GM06990 (cell line): ENCODE results near the gene DSE.

ENCODE experiments used
- DNase-seq: peaks from one replicate; pipeline ENCODE4 v3.0.0-alpha.2; 2011; ENCODE audit not compliant: insufficient read length; ENCODE audit errors: extremely low read depth
- H3K27me3 ChIP-seq: replicated peaks from 2 replicates; pipeline ENCODE4 v1.6.0; 2011; ENCODE audit warnings: low read length; ENCODE audit not compliant: control insufficient read depth, insufficient read depth
- H3K36me3 ChIP-seq: 2 replicates; pipeline ENCODE4 v1.5.1; 2011; ENCODE audit warnings: low read length; ENCODE audit not compliant: control insufficient read depth, insufficient read depth
- H3K4me3 ChIP-seq: replicated peaks from 2 replicates; pipeline ENCODE4 v1.5.1; 2011; ENCODE audit warnings: low read depth, mild to moderate bottlenecking, control low read depth, low read length
- CTCF ChIP-seq: IDR thresholded peaks from 2 replicates; pipeline ENCODE4 v1.5.1; 2011; ENCODE audit warnings: low read length, control low read depth, mild to moderate bottlenecking, inconsistent platforms; ENCODE audit not compliant: insufficient read depth, poor library complexity, severe bottlenecking

The DSE gene

GRCh38 chr6:116429111-116429510 lies 58.4 kb downstream of the DSE start:
- no peak for DNase-seq
- Histone ChIP-seq H3K4me3 (no peak overlapping the region), H3K27me3 (no peaks in the 10 kb centered on the region), H3K36me3 (peaks cover 5% of the 10 kb centered on the region)
- TF ChIP-seq CTCF, result no peak

- no peak for TF ChIP-seq CTCF
- Histone ChIP-seq H3K36me3 (peaks cover 5% of the 10 kb centered on the region), H3K4me3 (no peak overlapping the region), H3K27me3 (no peaks in the 10 kb centered on the region)
- DNase-seq, result no peak
Measured at GRCh38 chr6:116430860-116431259, 60.1 kb downstream of the DSE start.

GRCh38 chr6:116431964-116432595 lies 61.3 kb downstream of the DSE start:
- Histone ChIP-seq H3K36me3 (peaks cover 7% of the 10 kb centered on the region), H3K4me3 (no peak overlapping the region), H3K27me3 (no peaks in the 10 kb centered on the region)
- no peak for TF ChIP-seq CTCF
- no peak for DNase-seq

- H3K36me3 ChIP-seq, result peaks cover 7% of the 10 kb centered on the region
- no peak for DNase-seq
- H3K27me3 ChIP-seq, result no peaks in the 10 kb centered on the region
- H3K4me3 ChIP-seq, result no peak overlapping the region
- no peak for TF ChIP-seq CTCF
Measured at GRCh38 chr6:116433206-116433712, 62.5 kb downstream of the DSE start.

GRCh38 chr6:116434056-116434725 lies 63.4 kb downstream of the DSE start:
- Histone ChIP-seq H3K4me3 (no peak overlapping the region), H3K36me3 (peaks cover 5% of the 10 kb centered on the region), H3K27me3 (no peaks in the 10 kb centered on the region)
- TF ChIP-seq CTCF, result no peak
- no peak for DNase-seq
